ENCODE data around the gene CHST1. TPM values are rescaled to one million over a fixed set of nuclear protein-coding genes. Genes with fewer than 3 reads are reported as not detected.

CHST1 gene
- total RNA-seq, 1 donor from 2014 or later, result 2.6 TPM

- Histone ChIP-seq H3K27ac (ENCODE audit: low read depth, low read length) (no peak overlapping the region), H3K4me3 (ENCODE audit: insufficient read depth, low read depth, low read length) (no peak overlapping the region), H3K4me2 (ENCODE audit: low read length) (no peak overlapping the region), H3K27me3 (ENCODE audit: insufficient read depth, low read length) (peaks cover 20% of the 10 kb centered on the region), H3K36me3 (ENCODE audit: insufficient read depth, low read length) (no peaks in the 10 kb centered on the region), H3K9me3 (ENCODE audit: insufficient read depth, low read depth, low read length) (no peaks in the 10 kb centered on the region), H3K79me2 (ENCODE audit: insufficient read depth, low read length) (no peaks in the 10 kb centered on the region), H2AFZ (ENCODE audit: low read depth, low read length) (no peak overlapping the region), H3K9ac (ENCODE audit: low read length) (no peak overlapping the region), H3K4me1 (ENCODE audit: insufficient read depth, low read length) (no peaks in the 10 kb centered on the region), H4K20me1 (ENCODE audit: insufficient read depth, low read length) (no peaks in the 10 kb centered on the region)
- Mint-ChIP-seq H3K27ac (ENCODE audit: unreplicated experiment) (no peak overlapping the region), H3K36me3 (ENCODE audit: low read depth, unreplicated experiment) (no peaks in the 10 kb centered on the region), H3K4me1 (ENCODE audit: low read depth, unreplicated experiment) (no peaks in the 10 kb centered on the region), H3K27me3 (ENCODE audit: low read depth, unreplicated experiment) (peaks cover 88% of the 10 kb centered on the region), H3K9me3 (ENCODE audit: unreplicated experiment) (peaks cover 9% of the 10 kb centered on the region), H3K4me3 (ENCODE audit: unreplicated experiment) (no peak overlapping the region)
- DNase-seq (ENCODE audit: low read depth), result no peak
- no peak for TF ChIP-seq EZH2 (IDR thresholded peaks at IDR 0.05; ENCODE audit: insufficient read depth, low read length)
- no peak for TF ChIP-seq CTCF (IDR thresholded peaks at IDR 0.05; ENCODE audit: insufficient read depth, low read depth, low read length)
- no peak for FAIRE-seq
Measured at GRCh38 chr11:45704133-45704532, 38.7 kb upstream of the CHST1 start.

GRCh38 chr11:45702511-45702910 lies 37.1 kb upstream of the CHST1 start:
- Histone ChIP-seq H3K4me3 (ENCODE audit: insufficient read depth, low read depth, low read length) (no peak overlapping the region), H4K20me1 (ENCODE audit: insufficient read depth, low read length) (no peaks in the 10 kb centered on the region), H3K4me2 (ENCODE audit: low read length) (no peak overlapping the region), H3K27me3 (ENCODE audit: insufficient read depth, low read length) (peaks cover 20% of the 10 kb centered on the region), H3K4me1 (ENCODE audit: insufficient read depth, low read length) (no peaks in the 10 kb centered on the region), H3K9me3 (ENCODE audit: insufficient read depth, low read depth, low read length) (no peaks in the 10 kb centered on the region), H3K27ac (ENCODE audit: low read depth, low read length) (no peak overlapping the region), H2AFZ (ENCODE audit: low read depth, low read length) (no peak overlapping the region), H3K36me3 (ENCODE audit: insufficient read depth, low read length) (no peaks in the 10 kb centered on the region), H3K9ac (ENCODE audit: low read length) (no peak overlapping the region), H3K79me2 (ENCODE audit: insufficient read depth, low read length) (no peaks in the 10 kb centered on the region)
- Mint-ChIP-seq H3K4me1 (ENCODE audit: low read depth, unreplicated experiment) (no peaks in the 10 kb centered on the region), H3K9me3 (ENCODE audit: unreplicated experiment) (peaks cover 10% of the 10 kb centered on the region), H3K36me3 (ENCODE audit: low read depth, unreplicated experiment) (no peaks in the 10 kb centered on the region), H3K27ac (ENCODE audit: unreplicated experiment) (no peak overlapping the region), H3K4me3 (ENCODE audit: unreplicated experiment) (no peak overlapping the region), H3K27me3 (ENCODE audit: low read depth, unreplicated experiment) (peaks cover 92% of the 10 kb centered on the region)
- TF ChIP-seq EZH2 (IDR thresholded peaks at IDR 0.05; ENCODE audit: insufficient read depth, low read length) (no peak), CTCF (IDR thresholded peaks at IDR 0.05; ENCODE audit: insufficient read depth, low read depth, low read length) (no peak)
- no peak for FAIRE-seq
- no peak for DNase-seq (ENCODE audit: low read depth)

GRCh38 chr11:45698777-45699497 lies 33.5 kb upstream of the CHST1 start:
- H3K4me1 Mint-ChIP-seq (ENCODE audit: low read depth, unreplicated experiment), result peaks cover 3% of the 10 kb centered on the region
- no peak for FAIRE-seq
- no peak overlapping the region for H3K9ac ChIP-seq (ENCODE audit: low read length)

More at GRCh38 chr11:45698777-45699497, 33.5 kb upstream of the CHST1 start:
- Histone ChIP-seq H3K27me3 (ENCODE audit: insufficient read depth, low read length) (peaks cover 9% of the 10 kb centered on the region), H3K4me3 (ENCODE audit: insufficient read depth, low read depth, low read length) (no peak overlapping the region), H2AFZ (ENCODE audit: low read depth, low read length) (no peak overlapping the region), H3K9me3 (ENCODE audit: insufficient read depth, low read depth, low read length) (no peaks in the 10 kb centered on the region), H3K79me2 (ENCODE audit: insufficient read depth, low read length) (no peaks in the 10 kb centered on the region), H3K4me1 (ENCODE audit: insufficient read depth, low read length) (no peaks in the 10 kb centered on the region), H3K27ac (ENCODE audit: low read depth, low read length) (no peak overlapping the region), H4K20me1 (ENCODE audit: insufficient read depth, low read length) (no peaks in the 10 kb centered on the region), H3K36me3 (ENCODE audit: insufficient read depth, low read length) (no peaks in the 10 kb centered on the region), H3K4me2 (ENCODE audit: low read length) (no peak overlapping the region)
- peaks cover 14% of the 10 kb centered on the region for H3K9me3 Mint-ChIP-seq (ENCODE audit: unreplicated experiment)
- peaks cover 91% of the 10 kb centered on the region for H3K27me3 Mint-ChIP-seq (ENCODE audit: low read depth, unreplicated experiment)
- no peak overlapping the region for H3K27ac Mint-ChIP-seq (ENCODE audit: unreplicated experiment)
- no peaks in the 10 kb centered on the region for H3K36me3 Mint-ChIP-seq (ENCODE audit: low read depth, unreplicated experiment)
- DNase-seq (ENCODE audit: low read depth), result no peak
- TF ChIP-seq EZH2 (IDR thresholded peaks at IDR 0.05; ENCODE audit: insufficient read depth, low read length) (no peak), CTCF (IDR thresholded peaks at IDR 0.05; ENCODE audit: insufficient read depth, low read depth, low read length) (no peak)
- no peak overlapping the region for H3K4me3 Mint-ChIP-seq (ENCODE audit: unreplicated experiment)

Measured in astrocyte (in vitro differentiated cells and primary cell).